Activated CD8-positive, alpha-beta memory T cell treated with anti-CD3 and anti-CD28 coated beads, Interleukin-2, amount 50 U/mL, for 48 hours (primary cell): ENCODE measurements around the gene SLC20A1.

Experiments used
- DNase-seq: peaks from one replicate; pipeline ENCODE4 v3.0.0-alpha.2; 2020

The SLC20A1 gene

GRCh38 chr2:112626604-112627059 lies 19.1 kb upstream of the SLC20A1 start:
- peak; percentile 80 for DNase-seq

DNA sequence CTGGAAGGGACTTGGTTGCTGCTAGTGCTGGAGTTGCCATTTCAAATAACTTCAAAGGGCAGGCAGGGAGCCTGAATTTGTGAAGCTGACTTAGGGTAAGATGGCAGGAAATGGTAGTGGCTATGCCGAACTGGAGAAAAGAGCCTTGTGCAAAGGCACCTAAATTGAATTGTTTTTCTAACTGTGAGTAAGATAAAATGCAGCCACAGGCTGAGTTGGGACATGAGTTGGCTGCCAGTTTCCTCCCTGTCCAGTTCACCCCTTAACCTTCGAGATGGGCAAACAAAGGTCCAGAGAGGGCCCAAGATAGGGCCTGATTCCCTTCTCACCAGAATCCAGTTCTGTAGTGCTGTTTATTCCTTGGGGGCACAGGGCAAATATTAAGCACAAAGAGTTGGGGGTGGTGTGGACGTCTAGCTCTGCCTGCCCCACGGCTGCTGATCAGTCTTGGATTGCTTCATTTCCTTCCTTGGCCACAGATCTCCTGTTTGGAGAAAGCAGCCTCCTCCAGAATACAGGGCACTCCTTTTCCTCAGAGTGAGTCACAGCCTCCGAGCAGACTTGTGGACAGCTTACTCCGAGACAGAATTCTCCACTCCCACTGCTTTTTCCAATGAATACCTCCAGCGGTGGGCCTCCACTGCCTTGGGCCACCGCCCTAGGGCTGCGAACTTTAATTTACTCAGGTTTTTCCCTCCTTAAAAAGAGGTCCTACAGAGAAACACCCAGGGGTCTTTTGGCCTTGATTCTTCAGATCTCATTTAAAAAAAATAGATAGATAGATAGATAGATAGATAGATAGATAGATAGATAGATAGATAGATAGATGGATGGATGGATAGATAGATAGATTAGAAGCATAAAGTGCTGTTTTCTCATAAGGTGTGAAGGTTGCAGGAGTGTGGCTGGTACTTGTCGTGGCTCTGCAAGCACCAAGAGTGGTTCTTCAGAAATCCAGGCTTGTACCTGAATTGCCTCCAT lies 18.4 kb upstream of the SLC20A1 start:
- no peak for DNase-seq

DNA sequence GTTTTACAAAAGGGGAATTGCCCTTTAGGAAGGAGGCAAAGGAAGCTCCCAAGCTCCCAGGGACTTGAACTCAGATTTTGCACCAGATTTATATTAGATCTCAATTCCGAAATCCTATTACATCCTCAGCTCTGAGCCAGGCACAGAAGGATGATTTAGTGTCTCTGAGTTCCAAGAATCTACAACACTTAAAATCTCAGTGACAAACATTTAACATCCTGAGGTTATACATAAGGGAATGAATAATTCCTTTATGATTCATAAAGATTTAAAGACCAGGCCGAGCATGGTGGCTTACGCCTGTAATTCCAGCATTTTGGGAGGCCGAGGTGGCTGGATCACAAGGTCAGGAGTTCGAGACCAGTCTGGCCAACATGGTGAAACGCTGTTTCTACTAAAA lies 16.5 kb upstream of the SLC20A1 start:
- DNase-seq: no peak

DNA sequence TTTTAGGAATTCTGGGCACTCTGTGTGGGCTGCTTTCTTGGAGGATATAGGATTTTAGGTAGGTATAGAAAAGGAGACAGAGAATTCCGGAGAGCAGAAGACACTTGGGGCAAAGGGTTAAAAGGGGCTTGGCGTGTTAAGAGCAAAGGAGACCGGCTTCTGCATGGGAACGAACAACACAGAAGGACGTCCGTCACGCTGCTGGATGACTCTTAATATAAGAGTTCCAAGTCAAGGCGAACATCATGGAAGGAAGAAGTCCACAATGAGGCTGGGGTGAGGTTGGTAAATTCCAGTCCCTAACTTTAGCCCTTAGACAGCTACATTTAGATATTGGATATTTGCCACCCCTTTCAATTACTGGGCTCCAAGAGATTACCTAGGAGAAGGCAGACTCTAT lies 15.9 kb upstream of the SLC20A1 start:
- DNase-seq: peak; percentile 28

DNA sequence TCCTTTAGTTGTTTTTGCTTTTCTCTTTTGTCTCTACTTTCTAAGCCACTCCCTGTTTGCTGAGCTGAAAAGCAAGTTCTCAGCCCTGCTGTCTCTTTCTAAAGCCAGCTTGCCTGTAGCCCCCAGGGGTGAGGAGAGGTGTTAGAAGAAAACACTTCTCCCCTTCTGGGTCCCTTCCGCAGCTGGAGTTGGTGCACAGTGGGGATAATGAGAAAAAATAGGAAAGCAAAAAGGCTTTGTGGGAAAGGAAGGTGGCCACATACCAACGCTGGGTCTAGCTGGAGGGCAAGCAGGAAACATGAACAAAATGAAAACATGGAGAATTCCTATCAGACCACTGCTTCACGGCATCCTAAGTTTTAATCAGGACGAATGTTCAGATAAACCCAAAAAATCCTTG lies 15.5 kb upstream of the SLC20A1 start:
- DNase-seq: peak; percentile 50

DNA sequence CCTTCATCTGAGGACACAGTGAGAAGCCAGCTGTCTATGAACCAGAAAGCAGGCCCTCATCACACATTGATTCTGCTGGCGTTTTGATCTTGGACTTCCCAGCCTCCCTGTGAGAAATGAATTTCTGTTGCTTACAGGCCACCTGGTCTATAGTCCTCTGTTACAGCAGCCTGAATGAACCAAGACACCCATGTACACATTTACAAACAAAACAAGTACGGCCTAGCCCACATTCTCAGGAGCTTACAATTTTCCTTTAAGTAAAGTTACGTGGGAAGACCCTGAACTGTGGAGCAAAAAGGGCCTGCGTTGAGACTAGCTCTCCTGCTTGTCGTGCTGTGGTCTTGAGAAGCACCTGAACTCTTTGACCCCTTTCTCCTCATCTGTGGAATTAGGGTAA lies 12.0 kb upstream of the SLC20A1 start:
- DNase-seq: no peak

DNA sequence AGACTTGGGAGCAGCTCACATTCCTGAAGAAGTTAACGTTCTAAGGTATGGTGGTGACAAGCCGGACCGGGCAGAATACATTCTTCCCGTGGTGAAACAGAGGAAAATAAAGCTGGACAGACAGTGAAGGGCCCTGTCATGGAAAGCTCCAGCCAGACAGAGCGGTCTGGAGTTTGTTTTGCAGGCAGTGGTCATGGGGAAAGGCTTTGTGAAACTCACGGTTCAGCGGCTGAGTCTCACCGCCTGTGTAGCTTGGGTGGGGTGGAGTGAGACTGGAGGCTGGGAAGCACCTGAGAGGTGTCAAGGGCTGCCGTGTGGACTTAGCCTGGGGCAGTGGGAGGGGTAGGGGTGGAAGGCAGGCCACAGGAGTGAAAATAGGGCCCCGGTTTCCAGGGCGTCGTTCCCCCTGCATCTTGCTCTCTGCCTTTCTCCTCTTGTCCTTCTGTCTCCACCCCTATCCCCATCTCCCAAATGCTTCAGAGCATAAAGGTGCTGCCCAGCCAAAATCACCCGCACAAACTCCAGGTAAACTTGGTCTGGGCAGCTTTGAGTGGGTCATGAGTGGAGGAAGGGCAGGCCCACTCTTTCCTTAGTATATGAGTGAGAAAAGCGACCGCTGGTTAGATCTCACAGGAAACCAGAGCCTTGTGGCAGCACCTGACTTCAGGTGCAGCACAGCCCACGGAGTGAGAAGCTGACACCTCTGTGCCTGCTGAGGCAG lies 11.4 kb upstream of the SLC20A1 start:
- peak; percentile 50 for DNase-seq

DNA sequence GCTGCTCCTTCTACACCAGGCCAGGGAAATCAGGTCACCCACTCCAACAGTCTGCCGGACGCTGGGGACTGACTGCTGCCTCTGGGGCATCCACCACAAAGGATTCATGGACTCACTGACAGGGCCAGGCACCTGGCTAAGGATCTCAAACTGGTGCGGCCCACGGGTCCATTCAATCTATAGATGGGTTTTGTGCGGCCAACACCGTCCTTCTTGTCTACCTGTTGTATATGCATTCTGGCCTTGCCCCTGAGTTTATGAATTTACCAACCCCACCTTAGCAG lies 10.9 kb upstream of the SLC20A1 start:
- DNase-seq: peak; percentile 43

DNA sequence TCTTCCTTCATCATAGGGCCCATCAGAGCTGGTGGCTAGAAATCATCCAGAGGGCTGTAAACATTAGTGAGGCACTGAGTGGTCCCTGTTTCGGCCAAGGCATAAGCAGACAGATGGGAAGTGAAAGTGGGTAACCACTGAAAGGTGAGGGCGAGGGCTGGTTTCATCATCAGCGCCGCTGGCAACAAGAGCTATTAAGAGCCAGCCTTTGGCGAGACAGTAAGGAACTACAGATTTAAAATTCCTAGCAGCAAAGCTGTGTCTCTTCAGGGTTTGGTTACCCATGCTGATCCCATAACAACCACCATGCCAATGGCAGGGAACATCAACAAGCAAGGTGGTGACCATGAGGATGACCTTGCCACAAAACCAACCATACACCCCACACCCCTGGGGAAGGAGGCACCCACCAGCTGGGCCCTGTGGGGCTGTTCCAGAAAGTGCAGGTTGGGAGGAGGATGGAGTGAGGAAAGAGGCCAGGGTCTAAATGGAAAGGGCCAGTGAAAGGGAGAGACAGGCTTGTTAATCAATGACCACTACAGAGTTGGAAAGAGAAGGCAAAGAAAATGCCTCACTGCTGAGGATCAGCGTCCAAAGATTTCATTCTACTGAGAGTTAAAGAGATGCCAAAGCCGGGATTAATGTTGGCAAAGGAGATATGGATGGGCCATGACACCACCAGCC lies 9.0 kb upstream of the SLC20A1 start:
- peak; percentile 67 for DNase-seq

DNA sequence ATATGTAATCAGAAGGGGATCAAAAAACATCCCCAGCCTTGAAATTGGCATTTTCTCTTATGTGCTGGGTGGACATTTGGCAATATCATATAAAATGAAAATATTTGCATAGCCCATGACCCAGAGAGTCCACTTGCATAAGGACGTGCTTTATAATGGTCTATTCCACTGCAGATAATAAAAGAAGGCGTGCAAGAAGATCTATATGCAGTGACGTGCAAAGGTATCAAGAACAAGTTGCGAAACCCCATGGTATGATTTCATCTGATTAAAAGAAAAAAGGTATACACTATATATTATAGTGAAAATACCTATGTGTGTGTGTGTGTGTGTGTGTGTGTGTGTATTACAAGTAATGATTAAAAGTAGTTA lies 8.5 kb upstream of the SLC20A1 start:
- DNase-seq: no peak

- DNase-seq: no peak
Measured at GRCh38 chr2:112639936-112640335, 5.8 kb upstream of the SLC20A1 start.

- DNase-seq: no peak
Measured at GRCh38 chr2:112640467-112640799, 5.3 kb upstream of the SLC20A1 start.

DNA sequence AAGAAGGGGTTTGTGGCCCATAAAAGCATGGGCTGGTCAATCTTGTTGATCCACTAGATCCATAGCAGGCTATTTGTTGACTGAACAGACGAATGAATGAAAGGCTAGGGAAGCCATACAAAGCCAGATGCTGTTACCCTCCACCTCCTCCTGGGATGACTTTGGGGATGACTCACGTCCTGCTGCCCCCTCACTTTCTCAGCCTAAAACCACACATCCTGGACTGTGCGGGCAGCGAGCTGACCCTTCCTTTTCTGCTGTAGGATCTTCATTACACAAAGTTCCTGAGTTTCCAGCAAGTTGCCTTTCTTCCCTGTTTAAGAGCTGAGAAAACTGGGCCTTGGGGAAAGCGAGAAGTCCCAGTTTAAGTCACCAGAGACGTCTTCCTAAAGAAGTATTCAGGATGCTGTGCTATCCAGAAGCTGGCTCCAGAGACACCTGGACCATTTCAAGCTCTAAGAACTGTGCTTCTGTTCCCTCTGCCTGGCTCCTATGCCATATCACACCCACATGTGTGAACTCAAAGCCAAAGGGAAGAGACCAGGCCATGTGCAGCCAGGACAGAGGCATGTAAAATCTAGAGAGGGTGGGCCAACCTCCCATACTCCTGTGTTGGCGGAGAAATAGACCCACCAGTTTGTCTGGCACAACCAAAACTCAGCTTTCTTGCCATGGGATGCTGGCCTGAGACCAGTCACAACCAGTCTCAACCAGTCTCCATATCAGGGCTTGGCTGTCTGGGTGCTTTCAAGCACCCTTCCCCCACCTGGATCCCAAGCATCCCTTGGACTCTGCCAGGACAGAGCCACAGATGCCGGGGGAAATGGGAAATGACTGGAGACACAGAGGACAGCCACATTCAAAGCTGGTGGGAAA lies 4.7 kb upstream of the SLC20A1 start:
- DNase-seq: no peak

GRCh38 chr2:112641701-112642100 lies 4.0 kb upstream of the SLC20A1 start:
- no peak for DNase-seq

DNA sequence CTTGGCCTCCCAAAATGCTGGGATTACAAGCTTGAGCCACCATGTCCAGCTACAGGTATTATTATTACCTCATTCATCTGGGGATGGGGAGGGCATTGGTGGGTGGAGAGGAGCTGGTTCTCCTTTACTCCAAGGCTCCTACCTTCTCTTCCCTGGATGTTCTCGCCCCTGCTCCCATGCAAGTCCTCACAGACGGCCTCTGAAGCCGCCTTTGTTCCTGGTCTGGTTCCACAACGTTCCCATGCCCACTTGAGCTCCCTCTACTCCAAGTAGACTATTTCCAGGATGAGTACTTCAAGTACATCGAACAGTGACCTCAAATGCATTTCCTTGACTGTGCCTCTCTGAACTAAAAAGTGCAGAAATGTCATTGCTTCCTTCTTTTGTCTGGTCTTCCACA lies 3.2 kb upstream of the SLC20A1 start:
- DNase-seq: no peak

- DNase-seq: no peak
Measured at GRCh38 chr2:112642966-112643365, 2.8 kb upstream of the SLC20A1 start.

DNA sequence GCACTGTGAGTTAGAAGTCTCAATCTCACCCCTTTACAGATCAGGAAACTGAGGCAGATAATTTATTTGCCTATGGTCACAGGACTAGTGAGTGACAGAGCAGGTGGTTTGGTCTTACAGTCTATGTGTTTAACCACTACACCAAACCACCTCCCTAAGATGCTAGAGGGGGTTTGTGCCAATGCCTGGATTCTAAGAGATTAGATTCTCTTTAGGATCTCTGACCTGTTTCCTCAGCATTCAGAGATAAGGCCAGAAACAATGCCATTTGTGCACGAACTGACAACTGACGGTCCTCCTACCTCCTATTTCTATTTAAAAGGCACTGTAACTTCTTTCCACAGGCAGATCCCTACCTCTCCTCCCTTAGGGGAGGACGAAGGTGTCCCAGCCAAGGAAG lies 2.3 kb upstream of the SLC20A1 start:
- no peak for DNase-seq

GRCh38 chr2:112644155-112644932 lies 1.4 kb upstream of the SLC20A1 start:
- DNase-seq: no peak

DNA sequence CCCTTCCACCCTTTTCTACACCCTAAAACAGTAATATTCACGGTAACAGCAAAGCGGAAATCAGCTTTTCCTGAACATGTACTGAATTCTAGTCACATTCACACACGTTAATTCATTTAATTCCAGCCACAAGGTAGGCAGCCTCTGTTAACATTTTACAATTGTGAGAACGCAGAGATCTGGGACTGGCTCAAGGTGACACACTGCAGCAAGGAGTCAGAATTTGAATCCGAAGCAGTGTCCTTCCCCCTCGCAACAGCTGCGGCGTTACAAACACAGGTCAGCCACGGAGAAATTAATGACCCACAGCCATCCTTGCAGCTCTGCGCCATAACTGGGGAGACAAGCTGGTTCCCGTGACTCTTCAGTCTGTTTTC lies 818 bp upstream of the SLC20A1 start:
- DNase-seq: peak; percentile 69

- DNase-seq: peak; percentile 82
Measured at GRCh38 chr2:112646102-112646719, 472 bp downstream of the SLC20A1 start.
